Right lobe of liver (tissue), 6 donors: ENCODE data around the gene LSMEM2. TPM values are rescaled to one million over a fixed set of nuclear protein-coding genes. Genes with fewer than 3 reads are reported as not detected.
A peak's percentile ranks its signal among the peaks of the same experiment; 100 is the strongest.

Experiments
- ATAC-seq, 4 donors: fragments of 200-7000 bp; cut with Tn5 transposase; one replicate each; pipeline ENCODE4 v1.9.1; 2020; ENCODE audit warnings: mild to moderate bottlenecking in 4 of 4, moderate library complexity in 4 of 4
- DNase-seq, 3 donors: peaks; one replicate each; pipeline ENCODE4 v3.0.0-alpha.2; 2020
- H3K27ac ChIP-seq, 3 donors: fragments of 200-600 bp; one replicate each; pipeline ENCODE4 v1.8.0; 2022
- H3K27me3 ChIP-seq, 2 donors: fragments of 200-600 bp; one replicate each; pipeline ENCODE4 v1.8.0; 2022
- H3K36me3 ChIP-seq, 4 donors: fragments of 200-600 bp; sonication (generic) in 1 of 4; one replicate each; pipeline versions ENCODE4 v1.5.1 to v1.8.0; 2017 to 2022; ENCODE audit warnings: control low read depth in 1 of 4
- H3K4me1 ChIP-seq, 4 donors: fragments of 200-600 bp; sonication (generic) in 1 of 4; one replicate each; pipeline versions ENCODE4 v1.5.1 to v1.8.0; 2017 to 2022; ENCODE audit warnings: control low read depth in 1 of 4
- H3K4me3 ChIP-seq, 3 donors: fragments of 200-600 bp; one replicate each; pipeline ENCODE4 v1.8.0; 2022
- H3K9me3 ChIP-seq, 4 donors: fragments of 200-600 bp; sonication (generic) in 1 of 4; one replicate each; pipeline versions ENCODE4 v1.5.1 to v1.8.0; 2017 to 2022; ENCODE audit warnings: control low read depth in 1 of 4
- POLR2A ChIP-seq: fragments of 450-650 bp; IDR thresholded peaks from one replicate; pipeline ENCODE4 v1.6.1; 2017; ENCODE audit warnings: antibody characterized with exemption, mild to moderate bottlenecking
- WGBS: methylation state at CpG from one replicate; pipeline ENCODE4 v1.1.6; 2018; ENCODE audit warnings: low coverage, low lambda C conversion rate; ENCODE audit not compliant: insufficient coverage; ENCODE audit errors: missing lambda C conversion rate; 5-methylcytosine and 5-hydroxymethylcytosine counted together
- intact Hi-C, 2 donors: fragments of 100-400 bp; cut with DNase I; formaldehyde crosslinking; loops; one replicate each; pipeline versions ENCODE4 v1.11.2 to v1.14.1; 2022
- total RNA-seq, 6 experiments: library from RNA; depleted of rRNA in 2 of 6; stranded (reverse); fragments of >200 nt in 2 of 6; fragmentation: NEBNext Ultra II Directional in 3 of 6; extraction: Animal tissue kit (Norgen Biotek cat#: 25700) in 3 of 6; gene quantifications; one replicate each; pipeline versions ENCODE4 v1.1.0 to v1.2.4, GENCODE V29; 2016 to 2023
- TF ChIP-seq, protein P1 (sequence below), 4 donors: fragments of 200-600 bp in 3 of 4; fragments of 450-650 bp in 1 of 4; IDR thresholded peaks; one replicate each; pipeline versions ENCODE4 v1.5.1 to v1.8.0; 2016 to 2022; ENCODE audit warnings: antibody characterized with exemption in 4 of 4, mild to moderate bottlenecking in 2 of 4
- donor health status: DM: no; HTN: yes; CAD: no.
- donor health status: DM: no; HTN: no; CAD: no.
- donor health status: DM: no; HTN: no; CAD: no.
- donor health status: DM: no; HTN: yes; CAD: no.
- donor health status: DM: no; HTN: yes; CAD: no.

The LSMEM2 gene
- total RNA-seq, 6 experiments from 2014 or later, result not detected

GRCh38 chr3:50264383-50264963 lies 14.4 kb upstream of the LSMEM2 start:
- H3K4me1 ChIP-seq, result peaks cover 0 to 19% (median 0%) of the 10 kb centered on the region in 4 donors
- no peaks in the 10 kb centered on the region for H3K36me3 ChIP-seq
- TF ChIP-seq, protein P1, sequence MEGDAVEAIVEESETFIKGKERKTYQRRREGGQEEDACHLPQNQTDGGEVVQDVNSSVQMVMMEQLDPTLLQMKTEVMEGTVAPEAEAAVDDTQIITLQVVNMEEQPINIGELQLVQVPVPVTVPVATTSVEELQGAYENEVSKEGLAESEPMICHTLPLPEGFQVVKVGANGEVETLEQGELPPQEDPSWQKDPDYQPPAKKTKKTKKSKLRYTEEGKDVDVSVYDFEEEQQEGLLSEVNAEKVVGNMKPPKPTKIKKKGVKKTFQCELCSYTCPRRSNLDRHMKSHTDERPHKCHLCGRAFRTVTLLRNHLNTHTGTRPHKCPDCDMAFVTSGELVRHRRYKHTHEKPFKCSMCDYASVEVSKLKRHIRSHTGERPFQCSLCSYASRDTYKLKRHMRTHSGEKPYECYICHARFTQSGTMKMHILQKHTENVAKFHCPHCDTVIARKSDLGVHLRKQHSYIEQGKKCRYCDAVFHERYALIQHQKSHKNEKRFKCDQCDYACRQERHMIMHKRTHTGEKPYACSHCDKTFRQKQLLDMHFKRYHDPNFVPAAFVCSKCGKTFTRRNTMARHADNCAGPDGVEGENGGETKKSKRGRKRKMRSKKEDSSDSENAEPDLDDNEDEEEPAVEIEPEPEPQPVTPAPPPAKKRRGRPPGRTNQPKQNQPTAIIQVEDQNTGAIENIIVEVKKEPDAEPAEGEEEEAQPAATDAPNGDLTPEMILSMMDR (IDR thresholded peaks at IDR 0.05), result no peak
- no peak for TF ChIP-seq POLR2A
- ATAC-seq (peak in 1 of 4 donors; percentile 12), DNase-seq (no peak)
- H3K9me3 ChIP-seq, result no peaks in the 10 kb centered on the region
- no peak overlapping the region for H3K27ac ChIP-seq
- WGBS, result 17% methylated on average over 2 of the region's 7 CpGs
- no peak overlapping the region for H3K4me3 ChIP-seq
- no peaks in the 10 kb centered on the region for H3K27me3 ChIP-seq
- intact Hi-C loops, result loop anchor here in 1 of 2 donors (10.0 kb wide), 1 partner anchor 140 kb away; no protein-coding TSS in a partner anchor

DNA sequence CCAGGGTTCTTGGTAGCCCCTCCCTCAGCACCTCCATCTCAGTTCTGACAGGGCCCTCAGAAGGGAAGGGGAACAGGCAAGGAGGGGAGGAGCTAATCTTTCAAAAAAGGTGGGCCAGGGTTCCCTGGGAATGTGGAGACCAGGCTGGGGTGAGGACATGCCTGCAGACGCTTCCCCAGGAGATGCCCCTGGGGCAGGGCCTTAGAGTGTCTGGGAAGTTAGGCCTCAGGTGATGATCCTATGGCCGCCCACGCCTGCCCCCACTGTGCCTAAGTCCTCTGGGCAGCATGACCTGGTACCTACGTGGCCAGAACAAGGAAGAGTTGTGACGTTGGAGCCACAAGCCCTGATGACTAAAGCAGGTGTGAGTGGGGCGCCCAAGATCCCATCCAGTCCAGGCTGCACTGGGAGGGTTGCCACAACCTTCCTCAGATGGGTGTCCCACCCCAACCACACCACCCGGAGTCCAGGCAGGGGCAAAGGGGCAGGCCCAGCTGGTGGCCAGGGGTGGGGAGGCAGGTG lies 13.9 kb upstream of the LSMEM2 start:
- no peak for TF ChIP-seq POLR2A
- TF ChIP-seq, protein P1 (IDR thresholded peaks at IDR 0.05), result no peak
- DNase-seq, result no peak
- H3K36me3 ChIP-seq, result no peaks in the 10 kb centered on the region
- H3K4me3 ChIP-seq, result no peak overlapping the region
- no peaks in the 10 kb centered on the region for H3K27me3 ChIP-seq
- no peak overlapping the region for H3K27ac ChIP-seq
- 53% methylated on average over 3 of the region's 7 CpGs for WGBS
- peaks cover 0 to 15% (median 0%) of the 10 kb centered on the region in 4 donors for H3K4me1 ChIP-seq
- intact Hi-C loops, result loop anchor here (5.0 to 10.0 kb wide), 2 partner anchors 38 to 140 kb away; no protein-coding TSS in a partner anchor
- no peak for ATAC-seq
- H3K9me3 ChIP-seq, result no peaks in the 10 kb centered on the region

DNA sequence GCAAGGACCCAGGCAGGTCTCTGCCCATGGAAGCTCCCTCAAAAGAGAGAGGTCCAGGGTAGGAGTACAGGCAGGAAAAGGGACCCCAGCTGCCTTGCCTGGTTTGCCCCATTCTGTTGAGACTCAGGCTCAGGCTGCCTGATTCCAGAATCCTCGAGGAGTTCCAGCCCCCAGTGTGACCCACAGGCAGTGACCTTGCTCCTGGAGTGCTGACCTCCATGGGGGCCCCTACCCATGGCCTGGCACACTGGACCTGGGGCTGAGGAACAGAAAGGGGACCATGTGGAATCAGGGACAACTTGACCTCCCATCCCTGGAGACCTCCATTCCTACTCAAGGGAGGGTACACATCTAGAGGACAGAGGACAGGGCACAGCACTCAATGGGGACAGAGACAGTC lies 13.3 kb upstream of the LSMEM2 start:
- ATAC-seq (no peak), DNase-seq (no peak)
- WGBS, result no CpG with 5 or more reads among the region's 1 CpG
- H3K27me3 ChIP-seq, result no peaks in the 10 kb centered on the region
- H3K9me3 ChIP-seq, result no peaks in the 10 kb centered on the region
- intact Hi-C loops, result loop anchor here (5.0 to 10.0 kb wide), 2 partner anchors 38 to 141 kb away; no protein-coding TSS in a partner anchor
- no peaks in the 10 kb centered on the region for H3K36me3 ChIP-seq
- no peak for TF ChIP-seq POLR2A
- TF ChIP-seq, protein P1 (IDR thresholded peaks at IDR 0.05), result no peak
- H3K27ac ChIP-seq, result no peak overlapping the region
- H3K4me1 ChIP-seq, result peaks cover 0 to 12% (median 0%) of the 10 kb centered on the region in 4 donors
- no peak overlapping the region for H3K4me3 ChIP-seq

DNA sequence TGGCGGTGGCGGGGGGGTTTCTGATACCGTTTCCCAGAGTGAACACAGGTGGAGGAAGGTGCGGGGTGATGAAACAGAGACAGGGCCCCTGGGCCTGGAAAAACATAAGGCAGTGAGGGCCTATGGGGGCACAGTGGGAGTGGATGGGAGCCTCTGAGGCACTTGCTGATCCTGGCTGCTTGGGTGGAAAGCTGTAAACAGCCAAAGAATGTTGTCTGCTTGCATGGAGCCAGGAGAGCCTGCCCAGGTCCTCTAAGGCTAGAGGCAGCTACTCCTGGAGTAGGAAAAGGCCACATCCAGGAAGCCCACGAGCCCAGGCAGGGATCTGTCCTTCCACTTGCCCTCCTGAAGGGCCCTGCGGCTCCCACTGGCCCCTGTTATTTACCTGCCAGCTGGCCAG lies 12.9 kb upstream of the LSMEM2 start:
- Histone ChIP-seq H3K27me3 (no peaks in the 10 kb centered on the region), H3K27ac (no peak overlapping the region), H3K9me3 (no peaks in the 10 kb centered on the region), H3K36me3 (no peaks in the 10 kb centered on the region), H3K4me3 (no peak overlapping the region), H3K4me1 (peaks cover 0 to 11% (median 0%) of the 10 kb centered on the region in 4 donors)
- DNase-seq (no peak), ATAC-seq (no peak)
- TF ChIP-seq, protein P1 (IDR thresholded peaks at IDR 0.05), result no peak
- TF ChIP-seq POLR2A, result no peak
- intact Hi-C loops, result loop anchor here (5.0 to 10.0 kb wide), 2 partner anchors 39 to 141 kb away; no protein-coding TSS in a partner anchor
- WGBS, result 92% methylated on average over 4 of the region's 6 CpGs
